K562 (cell line): Measurements from ENCODE around the gene CCNL2. TPM values are rescaled to one million over a fixed set of nuclear protein-coding genes. Genes with fewer than 3 reads are reported as not detected.

Experiments used
- ATAC-seq: fragments of 200-7000 bp; cut with Tn5 transposase; 3 replicates; pipeline ENCODE4 v1.9.1; 2020; ENCODE audit warnings: moderate library complexity
- BruUV-seq: library from RNA; stranded (reverse); fragments of 400-500 nt; replicated peaks from 2 replicates; lab custom pipeline; 2021; lab: Mats Ljungman, UMichigan
- CTCF ChIA-PET: fragments of 300-600 bp; formaldehyde crosslinking; extraction: SDS; loops from one replicate; lab custom pipeline; 2021; ENCODE audit warnings: low intra/inter-chr PET ratio; lab: Yijun Ruan, JAX
- POLR2A ChIA-PET: fragments of 300-600, 350-650 bp; sonication (Branson Sonifier 250); formaldehyde crosslinking; extraction: SDS; loops from one replicate; lab custom pipeline; 2021; ENCODE audit warnings: antibody characterized with exemption, inconsistent platforms; lab: Yijun Ruan, JAX
- DNase-seq, 4 experiments: peaks; one replicate each; pipeline versions ENCODE4 v3.0.0 to v3.0.0-alpha.2; 2011 to 2018; ENCODE audit warnings: low spot score in 3 of 4, mixed read lengths in 3 of 4; ENCODE audit errors: extremely low read depth in 1 of 4
- FAIRE-seq: peaks from 2 replicates; lab custom pipeline; 2011; peaks lifted over from hg19 to GRCh38; lab: Jason Lieb, UNC
- H2AFZ ChIP-seq: 2 replicates; pipeline ENCODE4 v1.6.0; 2011; ENCODE audit warnings: low read depth, low read length, control low read depth, inconsistent platforms
- H3K27ac ChIP-seq: fragments of 200-600 bp; 3 replicates; pipeline ENCODE4 v1.8.0; 2011; ENCODE audit warnings: low read depth, mild to moderate bottlenecking, control low read depth, inconsistent platforms, low read length, moderate library complexity, mixed read lengths; ENCODE audit errors: extremely low read depth
- H3K27me3 ChIP-seq, 2 experiments: fragments of 300-600 bp in 1 of 2; 2 replicates in 1 of 2; 3 replicates in 1 of 2; pipeline versions ENCODE4 v1.6.0 to v1.8.0; 2011; ENCODE audit warnings: inconsistent platforms in 2 of 2, low read length in 2 of 2, mild to moderate bottlenecking in 1 of 2, mixed read lengths in 1 of 2, moderate library complexity in 1 of 2; ENCODE audit not compliant: control insufficient read depth in 2 of 2, insufficient read depth in 2 of 2
- H3K36me3 ChIP-seq: fragments of 300-600 bp; 3 replicates; pipeline ENCODE4 v1.8.0; 2011; ENCODE audit warnings: mild to moderate bottlenecking, low read length, inconsistent platforms; ENCODE audit not compliant: control insufficient read depth, insufficient read depth
- H3K4me1 ChIP-seq, 2 experiments: fragments of 200-600 bp in 1 of 2; replicated peaks in 1 of 2; 2 replicates in 1 of 2; 3 replicates in 1 of 2; pipeline versions ENCODE4 v1.5.1 to v1.8.0; 2011; ENCODE audit warnings: inconsistent platforms in 2 of 2, low read length in 2 of 2, mild to moderate bottlenecking in 1 of 2, mixed read lengths in 1 of 2, moderate library complexity in 1 of 2; ENCODE audit not compliant: control insufficient read depth in 2 of 2, insufficient read depth in 2 of 2
- H3K4me2 ChIP-seq: 2 replicates; pipeline ENCODE4 v1.6.1; 2011; ENCODE audit warnings: low read length, control low read depth, inconsistent platforms, mixed read lengths; ENCODE audit not compliant: insufficient read depth
- H3K4me3 ChIP-seq: fragments of 200-600 bp; sonication (generic), shearing (Covaris generic); 2 replicates; pipeline ENCODE4 v1.5.1; 2016; ENCODE audit warnings: control low read depth, inconsistent platforms
- H3K79me2 ChIP-seq: fragments of 200-600 bp; 3 replicates; pipeline ENCODE4 v1.8.0; 2011; ENCODE audit warnings: low read length, inconsistent platforms; ENCODE audit not compliant: control insufficient read depth, insufficient read depth
- H3K9ac ChIP-seq, 2 experiments: 2 replicates each; pipeline versions ENCODE4 v1.6.0 to v1.6.1; 2011; ENCODE audit warnings: low read depth in 2 of 2, low read length in 2 of 2, control low read depth in 1 of 2, inconsistent platforms in 1 of 2, mild to moderate bottlenecking in 1 of 2, mixed read lengths in 1 of 2; ENCODE audit not compliant: insufficient read depth in 1 of 2
- H3K9me1 ChIP-seq: one replicate; pipeline ENCODE4 v1.6.0; 2011; ENCODE audit warnings: inconsistent platforms, mild to moderate bottlenecking, low read length, moderate library complexity; ENCODE audit not compliant: control insufficient read depth, insufficient read depth
- H3K9me3 ChIP-seq: replicated peaks from 2 replicates; pipeline ENCODE4 v1.5.1; 2011; ENCODE audit warnings: low read depth, low read length, inconsistent platforms; ENCODE audit not compliant: control insufficient read depth, insufficient read depth
- H4K20me1 ChIP-seq: replicated peaks from 2 replicates; pipeline ENCODE4 v1.6.1; 2011; ENCODE audit warnings: low read length, inconsistent platforms, mixed read lengths; ENCODE audit not compliant: control insufficient read depth, insufficient read depth
- BCL6 ChIP-seq: fragments of 250-450 bp; sonication (Bioruptor Pico); IDR thresholded peaks from 2 replicates; pipeline ENCODE4 v1.4.0; 2020
- ELF2 ChIP-seq: fragments of 250-450 bp; sonication (Bioruptor Pico); IDR thresholded peaks from 2 replicates; pipeline ENCODE4 v1.5.0; 2021; ENCODE audit warnings: mild to moderate bottlenecking
- FIP1L1 ChIP-seq: fragments of 200-400 bp; formaldehyde crosslinking; IDR thresholded peaks from 2 replicates; pipeline ENCODE4 v1.6.1; 2018; ENCODE audit warnings: mild to moderate bottlenecking, low read depth, low read length; ENCODE audit not compliant: poor library complexity, severe bottlenecking
- FOXK2 ChIP-seq, 2 experiments: fragments of 450-650 bp; IDR thresholded peaks in 1 of 2; conservative IDR thresholded peaks in 1 of 2; 2 replicates each; pipeline ENCODE4 v1.6.1; 2016; ENCODE audit warnings: low read depth in 2 of 2, mild to moderate bottlenecking in 1 of 2
- PHTF2 ChIP-seq: fragments of 250-450 bp; sonication (Bioruptor Pico); IDR thresholded peaks from 2 replicates; pipeline ENCODE4 v1.5.0; 2021; ENCODE audit warnings: mild to moderate bottlenecking
- POLR2G ChIP-seq: fragments of 200-400 bp; formaldehyde crosslinking; IDR thresholded peaks from 2 replicates; pipeline ENCODE4 v1.6.1; 2017; ENCODE audit warnings: low read depth, mild to moderate bottlenecking, antibody characterized with exemption, low read length, moderate library complexity
- RBM14 ChIP-seq: fragments of 200-400 bp; formaldehyde crosslinking; IDR thresholded peaks from 2 replicates; pipeline ENCODE4 v1.6.1; 2018; ENCODE audit warnings: low read depth, mild to moderate bottlenecking, low read length, moderate library complexity, borderline replicate concordance; ENCODE audit not compliant: insufficient read depth
- RBM22 ChIP-seq: fragments of 200-400 bp; formaldehyde crosslinking; IDR thresholded peaks from 2 replicates; pipeline ENCODE4 v1.6.1; 2018; ENCODE audit warnings: low read length, low read depth; ENCODE audit not compliant: poor library complexity, severe bottlenecking
- SAP30 ChIP-seq: fragments of 200-600 bp; sonication (generic); IDR thresholded peaks from 2 replicates; pipeline ENCODE4 v1.6.1; 2012; ENCODE audit warnings: borderline replicate concordance, low read depth, mild to moderate bottlenecking, moderate library complexity, low read length, control low read depth, inconsistent platforms; ENCODE audit not compliant: insufficient read depth, poor library complexity, severe bottlenecking
- TEAD2 ChIP-seq: fragments of 450-650 bp; IDR thresholded peaks from 2 replicates; pipeline ENCODE4 v1.6.1; 2016; ENCODE audit warnings: missing genetic modification characterization, control low read depth, missing compliant biosample characterization
- ZNF696 ChIP-seq: fragments of 250-450 bp; sonication (Bioruptor Pico); conservative IDR thresholded peaks from 2 replicates; pipeline ENCODE4 v1.4.0; 2020; ENCODE audit warnings: mild to moderate bottlenecking, moderate library complexity
- WGBS: fragments of 100-300 bp; shearing (Covaris generic); methylation state at CpG from one replicate; pipeline ENCODE4 v1.1.6; 2016; ENCODE audit warnings: low coverage, mixed read lengths; ENCODE audit not compliant: insufficient coverage; ENCODE audit errors: missing lambda C conversion rate; 5-methylcytosine and 5-hydroxymethylcytosine counted together
- in situ Hi-C: fragments of 300-500 bp; cut with MboI; formaldehyde crosslinking; loops from 4 replicates; pipeline ENCODE4 v1.15.0; 2018; ENCODE audit warnings: inconsistent platforms, mixed read lengths
- intact Hi-C: fragments of 100-400 bp; cut with micrococcal nuclease; formaldehyde crosslinking; loops from 2 replicates; pipeline ENCODE4 v1.14.2; 2022
- polyA plus RNA-seq, 8 experiments: library from polyadenylated mRNA; depleted of rRNA in 4 of 8; stranded (reverse) in 5 of 8; unstranded in 3 of 8; fragments of >200 nt; fragmentation: Nextera tagmentation in 2 of 8; fragmentation: Illumina TruSeq in 1 of 8; extraction: Ambion mirVana in 2 of 8; extraction: Trizol in 1 of 8; gene quantifications; 2 replicates each; pipeline versions ENCODE4 v1.2.1 to v1.2.3, GENCODE V29; 2011 to 2014; ENCODE audit warnings: inconsistent platforms in 1 of 8, missing spikeins in 1 of 8
- total RNA-seq, 7 experiments: library from RNA; depleted of rRNA in 6 of 7; stranded (reverse); fragments of >200 nt in 6 of 7; fragmentation: Illumina TruSeq in 2 of 7; extraction: Trizol in 2 of 7; gene quantifications; 2 replicates each; pipeline versions ENCODE4 v1.2.1 to v1.2.3, GENCODE V29; 2011 to 2021; ENCODE audit warnings: low replicate concordance in 1 of 7
- TF ChIP-seq, protein P1 (sequence below), 3 experiments: IDR thresholded peaks in 2 of 3; conservative IDR thresholded peaks in 1 of 3; 2 replicates each; pipeline ENCODE4 v1.5.1; 2011 to 2012; ENCODE audit warnings: low read length in 3 of 3, mild to moderate bottlenecking in 3 of 3, control low read depth in 2 of 3, improper control_type of control experiment in 1 of 3, inconsistent platforms in 1 of 3, low read depth in 1 of 3, mixed read lengths in 1 of 3, moderate library complexity in 1 of 3; ENCODE audit not compliant: insufficient read depth in 2 of 3
- TF ChIP-seq, protein P2 (sequence below): fragments of 450-650 bp; IDR thresholded peaks from 2 replicates; pipeline ENCODE4 v1.7.1; 2018; ENCODE audit warnings: mild to moderate bottlenecking, low read depth; ENCODE audit not compliant: partially characterized antibody
- TF ChIP-seq, protein P3 (sequence below): sonication (generic); formaldehyde crosslinking; IDR thresholded peaks from 2 replicates; pipeline ENCODE4 v1.8.1; 2023; ENCODE audit warnings: mild to moderate bottlenecking, missing genetic modification reagents

CCNL2 gene
- total and polyA plus RNA-seq, 9 of the 15 experiments (the other 6 are each of a cell fraction or from before 2014, with no cell fraction given): 2.8 to 287 (median 94.5) TPM

DNA sequence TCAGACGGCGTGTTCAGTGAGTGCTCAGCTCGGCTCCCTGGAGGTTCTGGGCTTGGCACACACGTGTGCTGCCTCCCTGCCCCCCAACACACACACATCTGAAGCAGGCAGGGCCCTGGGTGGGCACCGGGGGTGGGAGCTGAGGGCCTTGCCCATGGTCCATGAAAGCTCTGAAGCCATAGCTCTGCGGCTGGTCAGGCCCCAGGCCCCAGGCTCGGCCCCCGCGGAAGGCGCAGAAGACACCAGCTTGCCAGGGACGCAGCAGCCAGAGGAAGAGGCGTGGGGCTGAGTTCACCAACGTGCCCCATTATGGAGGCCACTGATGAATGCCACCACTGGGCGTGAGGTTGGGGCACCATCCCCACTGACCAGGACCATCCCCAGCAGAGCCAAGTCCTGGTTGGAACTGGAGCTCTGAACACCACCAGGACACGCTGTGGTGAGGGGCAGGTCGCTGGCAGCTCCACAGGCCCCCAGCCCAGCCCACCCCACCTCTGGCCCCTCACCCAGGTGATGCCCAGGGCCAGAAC lies 28.3 kb downstream of the CCNL2 start:
- in situ Hi-C loops (no loop called here), intact Hi-C loops (loop anchor here (10.0 kb wide), 1 partner anchor 134 kb away; no protein-coding TSS in a partner anchor)
- Histone ChIP-seq H3K27ac (no peak overlapping the region), H3K9me3 (peaks cover 9% of the 10 kb centered on the region), H2AFZ (no peak overlapping the region), H3K27me3 (no peaks in the 10 kb centered on the region), H3K4me3 (no peak overlapping the region), H3K9me1 (peaks cover 6% of the 10 kb centered on the region), H3K79me2 (peaks cover 27% of the 10 kb centered on the region), H3K9ac (peak overlapping the region in 1 of 2 experiments; percentile 61; a peak in 1 of 4 replicates), H3K36me3 (peaks cover 26% of the 10 kb centered on the region), H3K4me1 (peaks cover 11 to 45% of the 10 kb centered on the region in 2 experiments), H4K20me1 (peaks cover 7% of the 10 kb centered on the region; the same call in 1 of the 2 replicates), H3K4me2 (no peak overlapping the region)
- CTCF ChIA-PET: no interaction called here
- ATAC-seq: no peak
- 88% methylated on average over 10 of the region's 16 CpGs for WGBS
- BruUV-seq: no TSS peak
- POLR2A ChIA-PET: interaction anchor here (0.6 to 1.6 kb wide), 5 partner anchors 12 to 388 kb away, joined by 3 to 5 read pairs (median 3); partner anchors contain the start of gene MXRA8
- no peak for DNase-seq
- FAIRE-seq: no peak
- no peak for TF ChIP-seq SAP30
- no peak for TF ChIP-seq ELF2 (CRISPR knock-in tag)
- peak; percentile 88 for TF ChIP-seq RBM22
- no peak for TF ChIP-seq FOXK2 (conservative IDR thresholded peaks at IDR 0.05 in 1 of 2, IDR thresholded peaks at IDR 0.05 in 1 of 2; ENCODE audit: low read depth in 2 of 2)
- TF ChIP-seq, protein P1, sequence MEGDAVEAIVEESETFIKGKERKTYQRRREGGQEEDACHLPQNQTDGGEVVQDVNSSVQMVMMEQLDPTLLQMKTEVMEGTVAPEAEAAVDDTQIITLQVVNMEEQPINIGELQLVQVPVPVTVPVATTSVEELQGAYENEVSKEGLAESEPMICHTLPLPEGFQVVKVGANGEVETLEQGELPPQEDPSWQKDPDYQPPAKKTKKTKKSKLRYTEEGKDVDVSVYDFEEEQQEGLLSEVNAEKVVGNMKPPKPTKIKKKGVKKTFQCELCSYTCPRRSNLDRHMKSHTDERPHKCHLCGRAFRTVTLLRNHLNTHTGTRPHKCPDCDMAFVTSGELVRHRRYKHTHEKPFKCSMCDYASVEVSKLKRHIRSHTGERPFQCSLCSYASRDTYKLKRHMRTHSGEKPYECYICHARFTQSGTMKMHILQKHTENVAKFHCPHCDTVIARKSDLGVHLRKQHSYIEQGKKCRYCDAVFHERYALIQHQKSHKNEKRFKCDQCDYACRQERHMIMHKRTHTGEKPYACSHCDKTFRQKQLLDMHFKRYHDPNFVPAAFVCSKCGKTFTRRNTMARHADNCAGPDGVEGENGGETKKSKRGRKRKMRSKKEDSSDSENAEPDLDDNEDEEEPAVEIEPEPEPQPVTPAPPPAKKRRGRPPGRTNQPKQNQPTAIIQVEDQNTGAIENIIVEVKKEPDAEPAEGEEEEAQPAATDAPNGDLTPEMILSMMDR (IDR thresholded peaks at IDR 0.05 in 2 of 3, conservative IDR thresholded peaks at IDR 0.05 in 1 of 3; ENCODE audit: insufficient read depth in 2 of 3, low read depth in 1 of 3, low read length in 3 of 3): no peak
- TF ChIP-seq, protein P2, sequence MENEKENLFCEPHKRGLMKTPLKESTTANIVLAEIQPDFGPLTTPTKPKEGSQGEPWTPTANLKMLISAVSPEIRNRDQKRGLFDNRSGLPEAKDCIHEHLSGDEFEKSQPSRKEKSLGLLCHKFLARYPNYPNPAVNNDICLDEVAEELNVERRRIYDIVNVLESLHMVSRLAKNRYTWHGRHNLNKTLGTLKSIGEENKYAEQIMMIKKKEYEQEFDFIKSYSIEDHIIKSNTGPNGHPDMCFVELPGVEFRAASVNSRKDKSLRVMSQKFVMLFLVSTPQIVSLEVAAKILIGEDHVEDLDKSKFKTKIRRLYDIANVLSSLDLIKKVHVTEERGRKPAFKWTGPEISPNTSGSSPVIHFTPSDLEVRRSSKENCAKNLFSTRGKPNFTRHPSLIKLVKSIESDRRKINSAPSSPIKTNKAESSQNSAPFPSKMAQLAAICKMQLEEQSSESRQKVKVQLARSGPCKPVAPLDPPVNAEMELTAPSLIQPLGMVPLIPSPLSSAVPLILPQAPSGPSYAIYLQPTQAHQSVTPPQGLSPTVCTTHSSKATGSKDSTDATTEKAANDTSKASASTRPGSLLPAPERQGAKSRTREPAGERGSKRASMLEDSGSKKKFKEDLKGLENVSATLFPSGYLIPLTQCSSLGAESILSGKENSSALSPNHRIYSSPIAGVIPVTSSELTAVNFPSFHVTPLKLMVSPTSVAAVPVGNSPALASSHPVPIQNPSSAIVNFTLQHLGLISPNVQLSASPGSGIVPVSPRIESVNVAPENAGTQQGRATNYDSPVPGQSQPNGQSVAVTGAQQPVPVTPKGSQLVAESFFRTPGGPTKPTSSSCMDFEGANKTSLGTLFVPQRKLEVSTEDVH: no peak
- no peak for TF ChIP-seq PHTF2 (CRISPR knock-in tag)
- TF ChIP-seq FIP1L1: peak; percentile 56
- peak; percentile 72 for TF ChIP-seq POLR2G
- 0 out of 2 replicates have a peak, but pooled peaks have one; percentile 56 for TF ChIP-seq RBM14
- no peak for TF ChIP-seq ZNF696 (CRISPR knock-in tag)
- TF ChIP-seq, protein P3, sequence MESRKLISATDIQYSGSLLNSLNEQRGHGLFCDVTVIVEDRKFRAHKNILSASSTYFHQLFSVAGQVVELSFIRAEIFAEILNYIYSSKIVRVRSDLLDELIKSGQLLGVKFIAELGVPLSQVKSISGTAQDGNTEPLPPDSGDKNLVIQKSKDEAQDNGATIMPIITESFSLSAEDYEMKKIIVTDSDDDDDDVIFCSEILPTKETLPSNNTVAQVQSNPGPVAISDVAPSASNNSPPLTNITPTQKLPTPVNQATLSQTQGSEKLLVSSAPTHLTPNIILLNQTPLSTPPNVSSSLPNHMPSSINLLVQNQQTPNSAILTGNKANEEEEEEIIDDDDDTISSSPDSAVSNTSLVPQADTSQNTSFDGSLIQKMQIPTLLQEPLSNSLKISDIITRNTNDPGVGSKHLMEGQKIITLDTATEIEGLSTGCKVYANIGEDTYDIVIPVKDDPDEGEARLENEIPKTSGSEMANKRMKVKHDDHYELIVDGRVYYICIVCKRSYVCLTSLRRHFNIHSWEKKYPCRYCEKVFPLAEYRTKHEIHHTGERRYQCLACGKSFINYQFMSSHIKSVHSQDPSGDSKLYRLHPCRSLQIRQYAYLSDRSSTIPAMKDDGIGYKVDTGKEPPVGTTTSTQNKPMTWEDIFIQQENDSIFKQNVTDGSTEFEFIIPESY: no peak
- TF ChIP-seq TEAD2: no peak
- TF ChIP-seq BCL6 (CRISPR knock-in tag): no peak
